NCI-H2107 (cell line): ENCODE data around the gene AGK.

ENCODE experiments used
- DNase-seq: peaks from one replicate; lab custom pipeline; 2025; lab: John Stamatoyannopoulos, UW

AGK gene

DNA sequence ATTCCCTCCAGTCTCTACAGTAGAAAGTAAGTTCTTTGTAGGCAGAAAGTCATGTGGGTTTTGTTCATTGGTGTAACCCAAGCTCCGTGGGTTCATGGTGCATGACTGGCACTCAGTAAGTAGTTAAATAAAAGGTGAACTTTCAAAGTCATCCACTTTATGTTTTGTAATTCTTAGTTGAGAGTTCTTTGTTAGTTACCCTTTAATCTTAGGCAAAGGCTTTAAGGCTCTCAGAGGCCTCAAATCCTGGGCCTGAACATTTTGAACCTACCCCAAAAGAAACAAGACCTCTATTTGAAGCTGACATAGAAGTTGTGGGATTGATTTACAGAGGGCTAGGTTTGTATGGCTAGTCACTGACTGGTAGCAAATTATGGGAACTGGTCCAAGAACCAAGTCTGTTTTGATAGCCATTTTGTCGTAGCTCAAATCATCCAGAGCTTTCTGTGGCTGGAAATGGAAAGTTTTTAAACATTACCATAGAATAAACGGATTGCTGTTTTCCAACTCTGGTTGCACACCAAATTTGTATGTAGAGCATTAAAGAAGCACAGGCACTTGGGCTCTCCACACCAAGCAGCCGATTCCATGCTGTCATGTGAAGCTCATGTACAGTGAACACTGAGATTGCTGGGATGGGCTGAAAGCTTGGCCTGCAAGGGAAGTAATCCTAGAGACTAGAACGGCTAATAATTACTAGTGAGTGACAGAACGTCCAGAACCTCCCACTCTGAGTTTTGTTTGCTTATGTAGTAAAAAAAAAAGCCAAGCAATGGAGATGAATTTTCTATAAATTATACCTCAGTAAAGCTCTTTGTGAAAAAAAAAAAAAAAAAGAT lies 97.3 kb downstream of the AGK start:
- DNase-seq, result no peak

DNA sequence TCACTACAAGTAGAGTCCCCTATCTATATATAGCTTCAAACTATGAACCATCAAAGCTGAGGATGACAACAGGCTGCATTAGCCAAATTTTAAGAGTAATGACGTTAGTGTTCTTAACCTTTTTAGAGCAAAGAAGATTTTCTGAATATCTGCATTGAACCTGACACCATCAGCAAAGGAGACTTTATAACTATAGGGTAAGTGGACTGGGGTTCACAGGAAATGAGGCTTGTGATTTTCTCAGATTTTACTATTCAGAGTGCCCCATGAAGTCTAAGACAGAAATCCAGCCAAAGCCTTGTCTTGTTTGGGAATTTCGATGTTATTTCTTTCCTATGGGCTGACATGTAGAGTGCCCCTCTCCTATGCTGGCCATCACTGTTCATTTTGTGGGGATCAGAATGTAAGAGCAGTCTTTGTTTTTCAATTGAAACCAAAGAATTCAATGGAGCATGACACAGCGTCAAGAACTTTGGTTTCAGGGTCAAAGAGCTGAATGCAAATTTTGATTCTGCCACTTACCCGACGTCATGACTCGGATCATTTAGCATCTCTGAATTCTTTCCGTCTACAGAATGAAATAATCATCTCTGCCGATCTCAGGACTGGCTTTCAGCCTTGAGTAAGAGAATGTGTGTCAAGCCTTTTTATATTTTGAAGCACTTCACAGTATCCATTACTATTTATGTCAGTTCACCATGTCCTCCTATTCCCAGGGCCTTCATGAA lies 98.1 kb downstream of the AGK start:
- DNase-seq, result peak; percentile 17

DNA sequence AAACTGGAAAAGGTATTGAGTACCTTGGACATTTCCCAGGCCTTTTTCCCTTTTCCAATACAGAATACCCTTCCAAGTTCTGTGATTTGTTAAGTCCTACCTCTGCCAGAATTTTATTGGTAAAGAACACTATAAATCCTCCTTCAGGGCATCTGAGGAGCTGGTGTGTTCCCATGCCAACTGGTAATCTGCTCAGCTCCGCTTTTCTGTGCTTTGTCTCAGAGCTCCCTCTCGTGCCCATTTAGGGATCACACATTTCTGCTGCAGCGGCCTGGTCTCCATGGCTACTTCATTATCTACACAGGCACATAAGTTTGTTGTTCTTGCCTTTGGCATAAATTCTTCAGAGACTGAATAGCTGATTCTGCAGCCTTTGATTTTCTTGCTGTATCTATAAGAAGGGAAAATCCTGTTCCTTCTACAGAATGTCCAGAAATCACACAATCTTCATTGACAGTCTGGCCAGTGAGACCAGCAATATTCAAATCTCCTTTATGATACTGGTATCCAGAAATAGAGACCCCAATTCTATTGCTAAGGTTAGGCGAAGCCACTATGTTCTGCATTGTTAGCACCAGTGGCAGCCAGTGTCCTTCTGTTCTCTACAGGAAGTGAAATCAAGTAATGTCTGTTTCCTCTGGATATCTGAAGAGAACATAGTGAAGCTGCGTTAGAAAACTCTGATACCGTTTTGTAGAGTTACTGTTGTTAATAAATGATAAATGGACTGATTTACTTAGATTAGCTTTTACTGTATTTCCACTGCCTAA lies 98.8 kb downstream of the AGK start:
- DNase-seq, result peak; percentile 77

DNA sequence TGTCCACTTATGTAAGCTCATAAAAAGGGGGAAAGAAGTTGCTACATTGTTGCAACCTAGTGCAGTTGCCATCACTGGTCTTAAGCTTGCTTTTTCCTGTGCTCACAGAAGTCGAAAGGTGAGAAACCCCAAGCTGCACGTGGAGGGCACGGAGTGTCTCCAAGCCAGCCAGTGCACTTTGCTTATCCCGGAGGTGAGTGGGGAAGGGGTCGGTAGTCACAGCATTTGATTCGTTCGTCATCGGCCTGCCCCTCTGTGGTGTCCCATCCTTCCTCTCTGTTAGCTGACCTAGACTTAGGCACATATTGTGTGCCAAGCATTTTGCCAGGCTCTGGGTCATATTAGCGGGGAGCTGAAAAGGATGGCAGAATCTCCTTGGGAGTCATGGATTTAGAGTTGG lies 100.2 kb downstream of the AGK start:
- DNase-seq, result no peak

DNA sequence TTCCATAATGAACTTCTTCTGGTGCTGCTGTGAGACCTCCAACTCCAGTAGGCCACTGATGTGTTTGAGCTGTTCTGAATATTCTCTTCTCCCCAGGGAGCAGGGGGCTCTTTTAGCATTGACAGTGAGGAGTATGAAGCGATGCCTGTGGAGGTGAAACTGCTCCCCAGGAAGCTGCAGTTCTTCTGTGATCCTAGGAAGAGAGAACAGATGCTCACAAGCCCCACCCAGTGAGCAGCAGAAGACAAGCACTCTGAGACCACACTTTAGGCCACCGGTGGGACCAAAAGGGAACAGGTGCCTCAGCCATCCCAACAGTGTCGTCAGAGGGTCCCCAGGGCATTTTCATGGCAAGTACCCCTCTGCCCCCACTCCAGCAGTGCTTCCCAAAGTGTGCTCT lies 101.5 kb downstream of the AGK start:
- DNase-seq, result no peak

DNA sequence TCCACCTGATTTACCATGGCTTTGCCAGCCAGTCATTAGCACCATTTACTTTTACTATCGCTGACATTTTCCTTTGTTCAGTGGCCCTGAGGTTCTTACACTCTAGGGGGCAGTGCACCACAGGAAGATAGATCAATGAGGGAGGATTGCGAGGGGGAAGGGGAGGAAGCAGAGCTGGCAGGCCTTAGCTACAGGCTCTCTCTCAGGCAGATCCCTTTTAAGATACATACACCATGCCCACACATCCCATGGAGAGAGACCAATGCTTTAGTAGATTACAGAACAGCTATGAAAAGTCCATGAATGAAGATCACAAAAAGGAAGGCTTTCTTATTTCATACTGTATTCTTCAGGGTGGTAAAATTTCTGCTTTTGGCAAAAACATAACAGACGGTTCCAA lies 103.3 kb downstream of the AGK start:
- peak; percentile 17 for DNase-seq

DNA sequence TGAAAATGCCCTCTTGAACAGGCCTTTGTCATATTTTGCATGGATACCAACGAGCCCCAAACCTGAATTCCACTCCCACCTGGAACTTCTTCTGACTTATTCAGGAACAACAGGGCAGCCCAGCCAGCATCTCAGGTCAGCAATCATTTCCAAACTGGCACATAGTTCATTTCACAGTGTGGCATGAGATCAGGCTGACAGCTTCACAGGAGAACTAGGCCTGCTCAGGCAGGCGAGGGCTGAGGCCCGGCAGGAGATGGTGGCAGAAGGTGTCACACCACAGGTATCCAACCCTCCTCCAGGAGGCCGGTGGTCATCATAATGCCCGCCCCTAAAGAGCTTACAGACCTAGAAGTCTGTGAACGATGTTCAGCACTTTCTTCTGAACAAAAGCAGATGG lies 108.3 kb downstream of the AGK start:
- no peak for DNase-seq

DNA sequence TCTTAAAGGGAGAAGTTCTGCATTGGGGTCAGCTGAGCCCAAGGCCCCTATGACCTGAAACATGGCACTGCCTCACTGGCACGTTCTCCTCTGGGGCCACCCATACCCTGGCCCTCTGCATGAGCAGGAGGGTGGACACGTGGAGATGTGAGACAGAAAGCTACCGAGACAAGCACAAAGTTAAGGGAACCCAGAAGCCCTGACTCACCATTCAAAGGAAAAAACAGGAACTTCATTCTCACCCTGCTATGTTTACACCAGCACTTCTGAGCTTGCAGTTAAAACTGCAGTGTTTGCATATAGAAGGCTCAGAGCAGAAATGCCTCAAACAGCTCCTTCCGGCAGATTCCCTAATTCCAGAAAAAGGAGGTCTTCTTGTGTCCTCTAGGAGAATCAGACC lies 109.0 kb downstream of the AGK start:
- DNase-seq, result no peak

DNA sequence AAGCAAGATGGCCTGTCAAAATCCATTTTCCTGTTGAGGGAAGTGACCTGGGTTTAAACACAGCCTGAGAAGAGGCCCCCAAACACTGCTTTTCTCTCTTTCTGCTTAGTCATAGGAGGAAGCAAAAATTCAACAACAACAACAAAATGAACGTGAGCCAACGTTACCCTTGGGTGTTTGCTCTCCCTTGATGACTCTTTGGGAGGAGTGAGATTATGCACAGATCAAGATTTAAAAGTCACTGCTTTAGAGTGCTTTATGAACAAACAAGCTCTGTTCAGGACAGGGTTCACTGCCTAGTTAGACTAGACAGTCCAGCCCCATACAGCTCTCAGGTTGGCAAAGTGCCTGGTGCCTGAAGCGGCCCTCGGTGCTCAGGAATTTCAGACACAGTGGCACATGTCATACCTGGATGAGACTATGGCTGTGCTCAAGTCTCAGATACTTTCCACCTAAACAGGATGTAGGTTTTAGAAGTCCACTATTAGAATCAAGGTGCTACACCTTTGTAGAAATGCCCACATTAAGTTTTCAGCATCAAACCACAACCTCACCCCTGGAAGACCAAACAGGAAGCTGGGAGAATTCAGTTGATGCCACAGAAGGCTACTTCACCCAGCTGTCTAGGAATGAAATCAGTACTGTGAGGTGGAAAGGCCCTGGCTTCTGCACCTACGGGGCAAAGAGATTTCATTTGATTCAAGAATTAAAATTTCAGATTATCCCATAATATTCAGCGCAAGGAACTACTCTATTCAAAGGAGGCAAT lies 112.1 kb downstream of the AGK start:
- no peak for DNase-seq

DNA sequence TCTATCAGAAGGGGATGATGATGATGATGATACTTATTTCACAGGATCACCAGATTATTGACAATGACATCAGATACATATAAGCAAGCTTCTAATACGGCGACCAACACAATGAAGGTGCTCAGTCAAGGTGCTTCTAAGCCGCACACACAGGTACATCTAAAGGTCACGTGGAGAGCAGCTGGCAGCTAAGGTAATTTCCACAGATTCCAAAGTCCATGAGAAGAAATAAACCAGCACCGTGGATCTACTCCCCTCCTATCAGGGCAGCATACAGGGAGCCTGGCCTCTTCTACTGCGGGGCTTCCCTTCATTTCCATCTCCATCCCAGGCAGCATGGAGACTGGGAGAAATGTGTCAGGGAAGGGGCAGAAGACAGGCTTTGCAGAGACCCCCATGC lies 113.2 kb downstream of the AGK start:
- no peak for DNase-seq

DNA sequence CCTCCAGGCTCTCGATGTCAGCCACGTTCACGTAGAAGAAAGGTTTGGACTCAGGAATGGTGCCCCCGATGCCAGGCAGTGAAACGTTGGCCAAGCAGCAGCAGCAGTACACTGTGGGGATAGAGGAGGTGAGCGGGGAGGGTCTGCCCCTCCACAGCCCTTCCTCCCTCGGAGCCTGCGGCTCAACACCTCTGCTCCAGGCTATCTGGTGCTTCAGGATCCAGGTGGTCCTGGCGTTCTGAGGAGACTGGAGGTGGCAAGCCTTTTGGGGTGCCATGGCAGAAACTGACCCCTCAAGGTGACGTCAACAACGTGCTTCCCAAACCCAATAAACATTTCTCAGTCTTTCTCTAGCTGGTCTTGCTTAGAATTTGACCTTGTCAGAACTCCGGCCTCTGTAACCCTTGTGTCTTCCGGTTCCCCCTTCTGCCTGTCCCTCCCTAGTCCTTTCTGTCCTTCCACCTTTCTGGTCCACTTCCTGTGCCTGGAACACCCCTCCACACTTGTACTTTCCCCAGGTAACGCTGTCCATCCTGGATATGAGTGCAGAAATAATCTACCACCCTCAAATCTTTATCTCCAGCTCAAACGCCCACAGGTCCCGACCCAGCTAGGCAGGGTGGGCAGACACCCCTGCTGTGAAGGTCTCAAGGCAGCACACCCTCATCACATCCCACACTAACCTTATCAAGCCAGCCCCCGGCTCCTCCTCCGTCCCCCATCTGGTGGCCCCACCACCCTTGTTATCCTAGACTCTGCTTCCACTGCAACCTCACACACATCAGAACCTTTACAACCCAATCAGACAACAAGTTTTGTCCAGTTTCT lies 114.2 kb downstream of the AGK start:
- DNase-seq, result no peak

DNA sequence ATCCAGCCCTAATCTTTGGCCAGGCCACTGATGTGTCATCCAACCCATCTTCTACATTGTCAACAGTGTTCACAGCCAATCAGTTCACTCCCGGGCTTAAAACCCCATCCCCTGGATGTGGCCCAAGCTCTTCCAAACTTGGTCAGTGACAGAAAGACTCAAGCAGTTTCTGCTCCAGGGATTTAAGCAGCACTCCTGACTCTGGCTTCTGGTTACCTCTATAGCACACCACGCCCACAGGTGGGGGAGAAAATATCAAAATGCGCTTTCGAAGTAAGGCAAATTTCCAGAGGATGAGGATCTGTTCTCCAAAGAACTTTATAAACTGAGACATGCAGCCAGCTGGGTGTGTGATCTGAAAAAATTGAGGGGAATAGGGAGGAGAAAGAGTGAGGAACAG lies 114.9 kb downstream of the AGK start:
- no peak for DNase-seq

DNA sequence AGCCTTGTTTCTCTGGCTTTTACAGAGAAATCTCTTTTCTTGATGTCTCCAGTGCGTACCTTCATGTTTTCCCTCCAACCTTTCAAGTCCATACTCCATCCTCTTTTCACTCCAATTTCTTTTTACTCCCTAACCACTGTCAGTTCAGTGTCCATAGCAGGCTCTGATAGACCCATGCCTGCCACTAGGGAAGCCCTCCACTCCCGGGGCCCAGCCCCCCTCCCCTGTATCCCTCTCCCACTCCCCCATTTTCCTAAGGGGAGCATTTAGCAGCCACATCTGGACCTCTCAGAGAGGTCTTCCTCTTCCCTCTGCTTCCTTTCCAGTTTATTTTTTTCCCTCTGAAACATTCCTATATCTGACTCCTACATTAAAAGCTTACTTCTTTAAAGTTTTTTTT lies 117.6 kb downstream of the AGK start:
- no peak for DNase-seq

DNA sequence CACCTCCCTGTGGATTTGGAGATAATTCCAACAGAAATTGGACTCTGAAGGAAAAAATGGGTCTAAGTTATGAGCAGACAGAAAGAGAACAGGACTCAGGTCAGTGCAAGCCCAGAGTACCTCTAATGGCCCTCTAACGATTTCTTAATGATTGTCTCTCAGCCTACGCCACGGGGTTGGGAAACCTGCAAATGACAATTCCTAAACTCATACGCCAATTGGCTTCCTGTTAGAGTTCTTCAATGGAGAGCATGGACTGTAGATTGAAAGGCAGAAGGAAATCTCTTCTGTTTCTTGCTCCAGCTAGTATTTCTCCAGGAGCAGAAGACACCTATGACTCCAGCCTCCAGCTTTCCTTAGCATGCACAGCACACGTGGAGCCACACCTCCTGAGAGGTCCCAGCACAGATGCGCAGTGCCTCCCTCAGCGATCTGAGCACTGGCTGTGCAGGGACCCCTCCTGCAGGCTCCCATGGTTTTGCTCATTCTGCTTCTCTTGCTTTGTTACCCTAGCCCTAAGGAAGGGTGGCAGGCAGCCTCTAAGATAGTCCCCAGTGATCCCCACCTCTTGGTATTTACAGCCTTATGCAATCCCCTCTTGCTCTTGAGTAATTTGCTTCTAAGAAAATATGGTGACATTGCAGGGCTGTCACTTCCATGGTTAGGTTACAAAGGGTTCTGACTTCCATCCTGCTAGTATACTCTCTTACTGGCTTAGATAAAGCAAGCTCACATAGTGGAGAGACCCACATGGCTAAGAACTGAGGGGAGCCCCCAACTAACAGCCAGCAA lies 120.7 kb downstream of the AGK start:
- DNase-seq, result no peak

DNA sequence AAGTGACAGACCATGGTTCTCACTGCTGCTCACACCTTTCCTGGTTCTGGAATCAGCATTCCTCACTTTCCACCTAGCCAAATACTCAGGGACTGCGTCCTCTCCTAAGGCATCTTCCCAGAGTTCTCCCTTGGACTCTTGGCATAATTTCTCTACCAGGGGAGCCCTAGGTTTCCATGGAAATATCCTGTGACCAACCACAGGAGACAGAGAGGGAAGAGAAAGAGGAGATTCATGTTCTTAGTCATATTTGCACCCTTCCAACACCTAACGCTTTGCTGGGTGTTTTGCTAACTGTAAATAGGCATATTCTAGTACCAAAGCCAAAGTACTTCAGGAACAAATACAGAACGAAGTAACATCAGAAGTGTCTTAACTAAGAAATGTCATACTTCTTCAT lies 122.1 kb downstream of the AGK start:
- no peak for DNase-seq

DNA sequence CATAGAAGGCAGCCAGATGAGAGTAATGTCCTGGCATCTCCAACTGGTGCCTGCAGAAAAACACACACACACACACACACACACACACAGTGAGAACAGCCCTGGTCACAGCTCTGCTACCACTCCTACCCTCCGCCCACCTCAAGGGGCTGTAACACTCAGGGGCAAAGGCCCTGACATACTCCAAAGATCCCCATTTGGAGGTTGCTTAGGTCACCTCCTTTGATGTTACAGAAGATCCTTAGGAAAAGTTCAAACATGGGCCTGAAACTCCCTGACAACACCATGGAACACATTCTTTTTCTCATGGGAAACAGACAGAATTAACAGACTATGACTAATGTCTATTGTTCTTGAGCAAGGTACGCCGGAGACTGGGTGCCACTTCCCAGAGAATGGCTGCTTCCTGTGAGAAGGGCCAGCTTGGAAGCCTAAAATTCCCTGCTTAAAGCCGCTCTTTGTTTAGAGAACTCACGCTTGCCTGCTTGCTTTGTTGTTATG lies 123.0 kb downstream of the AGK start:
- no peak for DNase-seq

DNA sequence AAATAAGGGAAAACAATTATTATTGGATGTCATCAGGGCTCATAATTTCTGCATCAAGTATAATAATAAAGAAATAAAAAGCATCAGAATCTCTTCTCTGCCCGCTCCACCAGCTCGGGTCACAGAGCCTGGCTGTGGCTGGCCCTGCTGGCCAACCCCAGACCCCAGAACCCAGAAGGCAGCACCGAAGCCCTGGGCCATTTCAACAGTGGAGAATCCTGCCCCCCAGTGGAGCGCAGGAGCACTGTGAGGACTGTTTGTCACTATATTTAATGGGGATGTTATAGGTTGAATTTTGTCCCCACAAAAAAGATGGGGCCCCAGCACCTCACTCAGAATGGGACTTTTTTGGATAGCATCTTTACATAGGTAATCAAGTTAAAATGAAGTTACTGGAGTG lies 123.5 kb downstream of the AGK start:
- DNase-seq, result no peak

DNA sequence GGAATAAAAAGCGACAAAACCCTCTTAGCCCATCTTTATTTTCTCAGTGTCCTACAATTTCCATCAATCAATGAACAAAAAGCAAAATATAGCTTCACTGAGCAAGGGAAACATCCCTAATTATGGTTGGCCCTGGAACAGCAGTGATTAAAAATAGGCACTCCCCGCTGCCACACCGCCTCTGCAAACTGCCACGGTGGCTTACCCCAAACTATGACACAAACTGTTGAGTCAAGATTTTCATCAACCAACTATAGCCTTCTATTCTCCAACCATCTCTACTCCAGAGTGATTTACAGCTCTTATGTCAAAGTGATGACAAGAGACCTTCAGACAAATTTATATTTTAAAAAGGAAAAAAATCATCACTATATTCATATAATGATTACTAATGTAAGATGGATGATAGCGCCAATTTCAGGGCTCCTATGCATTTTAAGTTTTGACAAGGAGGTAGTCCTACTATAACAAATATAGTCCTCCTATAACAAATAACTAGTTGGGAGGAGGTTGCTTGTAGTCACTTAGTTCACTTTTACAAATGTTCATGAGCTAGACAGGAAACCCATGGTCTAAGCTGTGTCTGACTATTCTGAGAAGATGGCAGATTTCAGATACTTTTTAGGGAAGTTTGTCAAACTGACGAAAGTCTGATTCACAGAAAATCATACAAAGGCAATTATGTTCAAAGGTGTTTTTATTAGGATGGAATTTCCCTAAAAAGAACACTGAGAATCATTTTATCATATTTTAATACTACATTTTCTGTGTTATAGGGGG lies 124.4 kb downstream of the AGK start:
- no peak for DNase-seq

DNA sequence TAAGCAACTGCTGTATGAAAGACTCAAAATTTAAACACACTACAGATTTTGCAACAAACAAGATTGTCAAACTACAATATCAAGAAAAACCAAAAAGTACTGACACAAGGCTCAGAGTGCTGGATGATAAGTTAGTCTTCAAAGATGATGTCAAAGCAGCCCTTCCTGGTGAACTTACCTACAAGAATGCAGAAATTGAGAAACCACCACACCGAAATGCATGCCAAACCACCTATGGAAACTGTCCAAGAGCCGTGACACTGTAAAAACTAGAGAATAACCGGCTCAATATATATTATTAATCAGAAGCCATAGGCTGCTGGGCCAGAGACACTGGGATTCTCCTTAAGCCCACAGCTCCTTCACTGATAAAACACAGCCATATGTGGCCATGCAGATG lies 125.4 kb downstream of the AGK start:
- no peak for DNase-seq
